Measurements from ENCODE around the gene MICA.
"Not testable (repeated sequence)": the region's sequence is repeated elsewhere in the genome, so short reads cannot be mapped to it uniquely, and the experiment has no call there.

Gene MICA

DNA sequence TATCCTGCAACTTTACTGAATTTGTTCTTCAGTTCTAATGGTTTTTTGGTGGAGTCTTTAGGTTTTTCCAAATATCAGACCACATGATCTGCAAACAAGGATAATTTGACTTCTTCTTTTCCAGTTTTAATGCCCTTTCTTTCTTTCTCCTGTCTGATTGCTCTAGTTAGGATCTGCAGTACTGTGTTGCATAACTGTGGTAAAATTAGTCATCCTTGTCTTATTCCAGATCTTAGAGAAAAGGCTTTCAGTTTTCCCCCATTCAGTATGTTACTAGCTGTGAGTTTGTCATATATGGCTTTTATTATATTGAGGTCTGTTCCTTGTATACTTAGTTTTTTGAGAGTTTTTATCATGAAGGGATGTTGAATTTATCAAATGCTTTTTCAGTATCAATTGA is 4.3 kb downstream of the MICA start:
- no peak for DNase-seq (ENCODE audit: low read depth in 1 of 2, low spot score in 1 of 2)

DNA sequence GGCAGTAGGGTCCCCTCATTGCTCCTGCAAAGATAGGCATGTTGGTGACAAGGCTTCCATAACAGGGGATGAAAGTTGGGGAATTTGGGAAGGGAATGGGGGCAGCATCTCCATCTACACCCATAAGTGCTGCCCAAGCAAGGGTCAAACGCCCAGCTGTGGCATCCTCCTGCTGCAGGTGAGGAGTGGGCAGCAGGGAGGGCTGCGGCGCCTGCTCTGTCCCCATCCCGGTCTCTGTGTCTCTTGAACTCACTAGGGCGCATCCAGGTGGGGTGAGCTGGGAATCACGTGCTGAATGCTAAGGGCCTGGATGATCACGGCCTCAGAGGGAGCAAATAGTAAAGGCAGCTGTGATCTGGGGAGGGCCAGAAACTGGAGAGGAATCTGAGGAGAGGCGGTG is 9.1 kb downstream of the MICA start:
- DNase-seq (ENCODE audit: low read depth in 1 of 2, low spot score in 1 of 2): no peak

GRCh38 chr6:31414148-31414770 is 10.9 kb downstream of the MICA start:
- DNase-seq (ENCODE audit: low read depth in 1 of 2, low spot score in 1 of 2): not testable (repeated sequence)

GRCh38 chr6:31414771-31415265 is 11.4 kb downstream of the MICA start:
- DNase-seq (ENCODE audit: low read depth in 1 of 2, low spot score in 1 of 2): no peak

DNA sequence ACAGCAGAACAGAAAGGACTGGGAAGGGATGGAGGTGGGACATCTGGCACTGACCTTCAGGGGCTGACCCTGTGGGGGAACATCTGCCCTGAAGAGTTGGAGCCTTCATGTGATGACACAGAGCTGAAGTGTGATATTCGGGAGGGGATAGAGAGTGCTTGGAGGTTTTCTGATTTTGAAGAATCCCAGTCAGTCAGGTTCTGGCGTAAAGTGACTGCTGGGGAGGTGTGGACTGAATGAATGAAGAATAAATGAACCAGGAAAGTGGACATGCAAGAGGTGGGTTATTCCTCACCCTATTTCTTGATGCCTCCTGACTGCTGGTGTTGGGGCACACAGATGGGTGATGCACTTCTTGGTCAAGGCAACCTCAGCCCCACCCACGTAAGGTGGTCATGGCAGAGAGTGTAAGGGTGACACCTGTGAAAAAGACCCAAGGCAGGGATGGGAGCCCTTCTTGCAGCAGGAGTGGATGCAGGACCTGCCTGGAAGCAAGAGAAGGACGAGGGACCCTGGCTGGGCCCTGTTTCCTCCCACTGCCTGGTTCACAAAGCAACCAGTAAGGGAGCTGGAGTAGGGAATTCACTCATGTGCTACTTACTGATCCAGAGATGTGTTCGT is 13.1 kb downstream of the MICA start:
- no peak for DNase-seq (ENCODE audit: low read depth in 1 of 2, low spot score in 1 of 2)

- DNase-seq (ENCODE audit: low read depth in 1 of 2, low spot score in 1 of 2): no peak
Observed at GRCh38 chr6:31418251-31418650, 14.9 kb downstream of the MICA start.

DNA sequence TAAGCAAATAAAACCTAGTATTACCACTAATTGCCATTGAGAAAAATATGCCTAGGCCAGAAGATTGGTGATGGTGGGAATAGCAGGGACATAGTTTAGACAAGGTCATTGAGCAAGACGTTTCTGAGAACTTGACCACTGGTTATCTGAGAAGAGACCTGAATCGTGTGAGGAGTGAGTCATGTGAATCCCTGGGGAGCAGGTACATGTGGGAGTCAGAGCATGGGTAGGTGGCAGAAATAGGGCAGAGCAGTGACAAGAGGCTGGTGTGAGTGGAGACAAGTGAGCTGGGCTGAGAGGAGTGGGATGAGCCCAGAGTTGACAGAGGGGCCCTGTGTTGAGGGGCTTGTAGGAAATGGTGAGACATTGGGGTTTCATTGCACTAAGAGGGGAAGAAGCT is 16.4 kb downstream of the MICA start:
- DNase-seq (ENCODE audit: low read depth in 1 of 2, low spot score in 1 of 2): no peak

GRCh38 chr6:31420546-31420945 is 17.2 kb downstream of the MICA start:
- no peak for DNase-seq (ENCODE audit: low read depth in 1 of 2, low spot score in 1 of 2)

- DNase-seq (ENCODE audit: low read depth in 1 of 2, low spot score in 1 of 2): no peak
Observed at GRCh38 chr6:31422587-31422986, 19.2 kb downstream of the MICA start.

DNA sequence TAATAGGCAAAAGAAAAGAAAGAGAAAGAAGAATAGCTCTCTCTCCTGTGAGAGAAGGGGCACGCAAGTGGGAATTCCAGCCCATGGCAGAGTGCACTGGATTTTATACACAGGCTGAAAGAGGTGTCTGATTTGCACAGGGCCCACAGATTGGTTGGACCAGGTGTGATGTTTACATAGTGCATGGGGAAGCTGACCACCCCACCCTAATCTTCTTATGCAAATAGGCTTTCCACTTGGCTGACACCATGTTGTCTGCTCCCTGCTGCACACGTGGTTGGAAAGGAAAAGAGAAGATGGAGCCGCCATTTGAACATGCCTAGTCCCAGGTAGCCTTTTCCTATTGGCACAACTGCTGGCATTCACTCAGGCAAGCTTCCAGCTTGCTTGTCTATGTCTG is 20.2 kb downstream of the MICA start:
- no peak for DNase-seq (ENCODE audit: low read depth in 1 of 2, low spot score in 1 of 2)

- DNase-seq (ENCODE audit: low read depth in 1 of 2, low spot score in 1 of 2): no peak
Observed at GRCh38 chr6:31426395-31427354, 23.3 kb downstream of the MICA start.

DNA sequence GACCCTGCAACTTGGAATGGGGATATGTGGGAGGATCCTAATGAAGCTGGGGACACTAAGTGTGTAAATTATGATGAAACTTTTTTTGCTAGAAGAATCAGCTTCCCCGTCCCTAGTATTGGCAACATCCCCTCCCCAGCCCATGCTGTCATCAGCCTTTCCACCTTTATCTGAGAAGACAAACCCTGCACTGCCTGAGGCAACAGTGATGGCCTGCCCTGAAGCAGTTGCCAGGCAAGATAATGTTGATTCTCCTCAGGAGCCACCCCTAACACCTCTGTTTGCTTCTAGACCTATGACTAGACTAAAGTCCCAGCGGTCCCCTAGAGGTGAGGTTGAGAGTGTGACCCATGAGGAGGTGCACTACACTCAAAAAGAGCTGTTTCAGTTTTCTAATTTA is 27.1 kb downstream of the MICA start:
- DNase-seq (ENCODE audit: low read depth in 1 of 2, low spot score in 1 of 2): no peak

DNA sequence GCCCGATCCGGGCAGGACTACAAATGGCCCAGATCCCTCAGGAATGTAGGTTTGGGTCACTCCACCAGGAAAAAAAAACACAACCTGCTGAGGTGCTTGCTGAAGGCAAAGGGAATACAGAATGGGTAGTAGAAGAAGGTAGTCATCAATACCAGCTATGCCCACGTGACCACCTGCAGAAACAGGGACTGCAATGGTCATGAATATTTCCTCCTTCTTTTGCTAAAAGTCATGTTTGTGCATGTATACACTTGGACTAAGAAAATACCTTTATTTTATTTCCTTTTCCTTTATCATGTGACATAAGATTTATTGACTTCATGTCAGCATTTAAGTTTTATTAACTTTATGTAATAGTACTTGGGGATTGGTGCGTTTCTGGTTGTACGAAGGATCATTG is 31.7 kb downstream of the MICA start:
- DNase-seq (ENCODE audit: low read depth in 1 of 2, low spot score in 1 of 2): not testable (repeated sequence)

GRCh38 chr6:31438222-31438621 is 34.8 kb downstream of the MICA start:
- DNase-seq (ENCODE audit: low read depth in 1 of 2, low spot score in 1 of 2): no peak

DNA sequence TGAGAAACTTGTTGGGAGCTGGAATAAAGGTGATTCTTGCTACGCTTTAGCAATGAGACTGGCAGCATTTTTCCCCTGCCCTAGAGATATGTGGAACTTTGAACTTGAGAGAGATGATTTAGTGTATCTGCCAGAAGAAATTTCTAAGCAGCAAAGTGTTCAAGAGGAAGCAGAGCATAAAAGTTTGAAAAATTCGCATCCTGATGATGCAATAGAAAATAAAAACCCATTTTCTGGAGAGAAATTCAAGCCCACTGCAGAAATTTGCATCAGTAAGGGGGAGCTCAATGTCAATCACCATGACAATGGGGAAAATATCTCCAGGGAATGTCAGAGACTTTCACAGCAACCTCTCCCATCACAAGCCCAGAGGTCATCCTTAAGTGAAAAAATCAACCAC is 35.3 kb downstream of the MICA start:
- DNase-seq (ENCODE audit: low read depth in 1 of 2, low spot score in 1 of 2): no peak

- DNase-seq (ENCODE audit: low read depth in 1 of 2, low spot score in 1 of 2): peak in 1 of 2 donors; percentile 76
Observed at GRCh38 chr6:31441365-31442267, 38.2 kb downstream of the MICA start.

DNA sequence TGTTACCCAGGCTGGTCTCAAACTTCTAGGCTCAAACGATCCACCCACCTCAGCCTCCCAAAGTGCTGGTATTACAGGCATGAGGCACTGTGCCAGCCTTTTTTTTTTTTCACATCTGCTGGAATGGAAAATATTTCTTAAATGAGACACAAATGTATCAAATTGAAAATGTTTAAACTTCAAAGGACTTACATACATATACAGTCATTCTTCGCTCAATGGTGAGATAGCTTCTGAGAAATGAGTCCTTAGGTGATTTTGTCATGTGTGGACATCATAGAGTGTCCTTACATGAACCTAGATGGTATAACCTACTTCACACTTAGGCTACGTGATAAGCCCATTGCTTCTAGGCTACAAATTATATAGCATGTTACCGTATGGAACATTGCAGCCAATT is 43.1 kb downstream of the MICA start:
- DNase-seq (ENCODE audit: low read depth in 1 of 2, low spot score in 1 of 2): no peak

DNA sequence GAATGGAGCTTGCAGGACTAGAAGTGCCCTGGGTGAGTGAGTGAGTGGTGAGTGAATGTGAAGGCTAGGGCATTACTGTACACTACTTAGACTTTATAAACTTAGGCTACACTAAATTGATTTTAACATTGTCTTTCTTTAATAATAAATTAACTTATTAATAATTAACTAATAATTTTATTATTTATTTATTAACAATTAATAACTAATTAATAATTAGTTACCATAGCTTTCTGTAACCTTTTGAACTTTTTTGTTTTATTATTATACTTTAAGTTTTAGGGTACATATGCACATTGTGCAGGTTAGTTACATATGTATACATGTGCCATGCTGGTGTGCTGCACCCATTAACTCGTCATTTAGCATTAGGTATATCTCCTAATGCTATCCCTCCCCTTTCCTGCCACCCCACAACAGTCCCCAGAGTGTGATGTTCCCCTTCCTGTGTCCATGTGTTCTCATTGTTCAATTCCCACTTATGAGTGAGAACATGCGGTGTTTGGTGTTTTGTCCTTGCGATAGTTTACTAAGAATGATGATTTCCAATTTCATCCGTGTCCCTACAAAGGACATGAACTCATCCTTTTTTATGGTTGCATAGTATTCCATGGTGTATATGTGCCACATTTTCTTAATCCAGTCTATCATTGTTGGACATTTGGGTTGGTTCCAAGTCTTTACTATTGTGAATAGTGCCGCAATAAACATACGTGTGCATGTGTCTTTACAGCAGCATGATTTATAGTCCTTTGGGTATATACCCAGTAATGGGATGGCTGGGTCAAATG is 43.8 kb downstream of the MICA start:
- not testable (repeated sequence) for DNase-seq (ENCODE audit: low read depth in 1 of 2, low spot score in 1 of 2)

DNA sequence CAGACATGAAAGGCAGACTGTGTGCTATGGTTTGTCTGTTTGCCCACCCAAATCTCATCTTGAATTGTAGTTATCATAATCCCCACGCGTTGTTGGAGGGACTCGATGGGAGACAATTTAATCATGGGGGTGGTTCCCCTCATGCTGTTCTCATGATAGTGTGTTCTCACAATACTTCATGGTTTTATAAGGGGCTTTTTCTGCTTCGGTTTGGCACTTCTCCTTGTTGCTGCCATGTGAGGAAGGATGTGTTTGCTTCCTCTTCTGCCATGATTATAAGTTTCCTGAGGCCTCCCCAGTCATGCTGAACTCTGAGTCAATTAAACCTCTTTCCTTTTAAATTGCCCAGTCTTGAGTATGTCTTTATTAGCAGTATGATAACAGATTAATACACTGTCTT is 47.4 kb downstream of the MICA start:
- no peak for DNase-seq (ENCODE audit: low read depth in 1 of 2, low spot score in 1 of 2)

DNA sequence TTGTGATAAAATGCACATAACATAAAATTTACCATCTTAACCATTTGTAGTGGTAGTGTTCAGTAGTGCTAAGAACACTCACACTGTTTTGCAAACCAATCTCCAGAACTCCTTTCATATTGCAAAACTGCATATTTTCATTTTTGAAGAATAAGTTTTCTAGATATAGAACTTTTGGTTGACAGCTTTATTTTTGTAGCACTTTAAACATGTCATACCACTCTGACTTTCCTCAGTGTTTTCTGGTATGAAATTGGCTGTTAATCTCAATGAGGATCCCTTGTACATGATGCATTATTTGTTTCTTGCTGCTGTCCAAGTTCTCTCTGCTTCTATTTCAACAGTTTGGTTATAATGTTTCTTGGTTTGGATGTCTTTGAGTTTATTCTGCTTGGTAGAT is 49.5 kb downstream of the MICA start:
- no peak for DNase-seq (ENCODE audit: low read depth in 1 of 2, low spot score in 1 of 2)

Data from activated CD4-positive, alpha-beta T cell treated with anti-CD3 and anti-CD28 coated beads, Interleukin-2, amount 50 U/mL, for 24 hours (primary cell).